ENCODE measurements around the gene FBXW8.
"Not testable (repeated sequence)": the region's sequence is repeated elsewhere in the genome, so short reads cannot be mapped to it uniquely, and the experiment has no call there.

Gene FBXW8

DNA sequence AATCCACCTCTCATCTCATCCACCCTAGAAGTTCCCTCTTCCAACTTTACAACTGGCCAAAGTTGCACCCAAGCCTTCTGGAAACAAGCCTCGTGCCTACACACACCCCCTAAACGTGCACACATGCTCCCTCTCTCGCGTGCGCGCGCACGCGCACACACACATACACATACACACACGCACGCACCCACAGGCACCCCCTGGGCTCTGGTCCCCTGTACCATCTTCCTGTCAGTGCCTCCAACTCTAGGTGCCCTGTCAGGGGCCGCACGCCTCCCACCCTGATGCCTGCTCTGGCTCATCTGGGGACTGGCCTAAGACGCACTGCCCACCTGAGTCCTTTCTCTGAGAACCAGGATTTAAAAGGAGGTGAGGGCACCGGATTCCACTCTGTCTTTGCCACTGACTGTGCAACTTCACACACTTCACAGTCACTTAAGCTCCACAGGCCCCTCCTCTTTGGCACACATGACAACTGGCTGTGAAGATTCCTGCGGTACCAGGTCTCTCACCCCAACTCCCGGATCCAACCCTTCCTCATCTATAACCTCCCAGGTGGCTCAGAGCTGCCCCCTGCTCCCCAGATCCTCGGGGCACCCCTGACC, 142.9 kb downstream of the FBXW8 start:
- Histone ChIP-seq H3K27me3 (ENCODE audit: control insufficient read depth, insufficient read depth, low read length) (no peaks in the 10 kb centered on the region), H3K36me3 (ENCODE audit: control insufficient read depth, insufficient read depth, low read length) (no peaks in the 10 kb centered on the region), H3K9me3 (ENCODE audit: control insufficient read depth, low read length) (no peaks in the 10 kb centered on the region), H3K9ac (ENCODE audit: low read length) (no peak overlapping the region), H3K4me3 (ENCODE audit: low read length) (no peak overlapping the region), H3K4me1 (ENCODE audit: control insufficient read depth, insufficient read depth, low read length) (peaks cover 3% of the 10 kb centered on the region)

DNA sequence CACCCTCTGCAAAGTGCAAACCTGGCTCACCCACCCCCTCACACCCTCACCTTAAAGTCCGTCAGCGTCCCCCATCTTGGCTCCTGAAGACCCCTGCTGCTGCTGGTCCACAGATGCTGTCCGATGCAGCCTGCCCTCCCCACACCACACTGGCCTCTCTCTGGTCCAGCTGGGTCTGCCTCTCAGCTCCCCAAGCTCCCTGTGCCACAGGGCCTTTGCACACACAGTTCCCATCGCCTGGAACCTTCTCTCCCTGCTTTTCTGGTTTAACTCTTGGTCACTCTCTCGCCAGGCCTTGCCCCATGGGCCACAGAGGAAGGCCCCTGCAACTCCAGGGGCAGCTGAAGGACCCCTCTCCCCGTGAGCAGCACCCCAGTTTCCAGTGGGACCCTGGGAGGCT, 143.5 kb downstream of the FBXW8 start:
- H3K4me3 ChIP-seq (ENCODE audit: low read length) = no peak overlapping the region
- no peak overlapping the region for H3K9ac ChIP-seq (ENCODE audit: low read length)
- no peaks in the 10 kb centered on the region for H3K36me3 ChIP-seq (ENCODE audit: control insufficient read depth, insufficient read depth, low read length)
- H3K27me3 ChIP-seq (ENCODE audit: control insufficient read depth, insufficient read depth, low read length) = no peaks in the 10 kb centered on the region
- no peaks in the 10 kb centered on the region for H3K9me3 ChIP-seq (ENCODE audit: control insufficient read depth, low read length)
- H3K4me1 ChIP-seq (ENCODE audit: control insufficient read depth, insufficient read depth, low read length) = peaks cover 9% of the 10 kb centered on the region

DNA sequence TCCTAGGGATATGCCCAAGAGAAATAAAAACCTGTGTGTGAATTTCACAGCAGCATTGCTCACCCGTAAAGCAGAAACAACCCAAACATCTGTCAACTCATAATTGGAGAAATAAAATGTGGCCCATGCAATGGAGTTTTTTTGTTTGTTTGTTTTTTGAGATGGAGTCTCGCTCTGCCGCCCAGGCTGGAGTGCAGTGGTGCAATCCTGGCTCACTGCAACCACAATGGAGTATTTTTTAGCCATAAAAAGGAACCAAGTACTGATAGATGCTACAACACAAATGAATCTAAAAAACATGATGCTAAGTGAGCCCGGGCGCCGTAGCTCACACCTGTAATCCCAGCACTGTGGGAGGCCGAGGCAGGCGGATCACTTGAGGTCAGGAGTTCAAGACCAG, 146.9 kb downstream of the FBXW8 start:
- H3K9me3 ChIP-seq (ENCODE audit: control insufficient read depth, low read length); H3K9ac ChIP-seq (ENCODE audit: low read length); H3K27me3 ChIP-seq (ENCODE audit: control insufficient read depth, insufficient read depth, low read length); H3K4me3 ChIP-seq (ENCODE audit: low read length); H3K36me3 ChIP-seq (ENCODE audit: control insufficient read depth, insufficient read depth, low read length): not testable (repeated sequence)
- peaks cover 35% of the 10 kb centered on the region for H3K4me1 ChIP-seq (ENCODE audit: control insufficient read depth, insufficient read depth, low read length)

DNA sequence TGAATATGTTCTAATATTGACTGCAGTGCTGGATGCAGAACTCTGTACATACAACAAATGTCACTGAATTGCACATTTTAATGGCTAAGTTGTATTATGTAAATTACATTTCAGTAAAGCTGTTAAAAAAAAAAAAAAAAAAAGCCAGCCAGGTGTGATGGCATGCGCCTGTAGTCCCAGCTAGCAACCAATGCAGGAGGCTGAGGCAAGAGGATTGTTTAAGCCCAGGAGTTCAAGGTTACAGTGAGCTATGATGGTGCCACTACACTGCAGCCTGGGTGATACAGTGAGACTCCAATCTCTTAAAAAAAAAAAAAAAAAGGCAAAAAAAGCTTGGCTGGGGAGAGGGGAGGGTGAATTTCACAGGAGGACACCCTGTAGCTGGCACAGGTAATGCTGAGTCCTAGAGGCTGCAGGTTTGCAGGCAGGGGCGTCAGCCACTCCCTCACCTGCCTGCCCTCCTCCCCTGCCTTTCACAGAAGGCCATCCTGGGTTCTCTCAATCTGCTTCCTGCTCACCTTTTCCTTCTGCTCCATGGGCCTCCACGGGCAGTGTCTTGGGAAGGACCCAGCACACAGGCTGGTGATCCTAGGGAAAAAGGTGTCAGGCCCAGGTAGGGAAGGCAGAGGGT, 147.8 kb downstream of the FBXW8 start:
- H3K9ac ChIP-seq (ENCODE audit: low read length) = no peak overlapping the region
- no peaks in the 10 kb centered on the region for H3K27me3 ChIP-seq (ENCODE audit: control insufficient read depth, insufficient read depth, low read length)
- H3K36me3 ChIP-seq (ENCODE audit: control insufficient read depth, insufficient read depth, low read length) = no peaks in the 10 kb centered on the region
- H3K4me3 ChIP-seq (ENCODE audit: low read length) = no peak overlapping the region
- H3K4me1 ChIP-seq (ENCODE audit: control insufficient read depth, insufficient read depth, low read length) = peaks cover 42% of the 10 kb centered on the region
- H3K9me3 ChIP-seq (ENCODE audit: control insufficient read depth, low read length) = no peaks in the 10 kb centered on the region

DNA sequence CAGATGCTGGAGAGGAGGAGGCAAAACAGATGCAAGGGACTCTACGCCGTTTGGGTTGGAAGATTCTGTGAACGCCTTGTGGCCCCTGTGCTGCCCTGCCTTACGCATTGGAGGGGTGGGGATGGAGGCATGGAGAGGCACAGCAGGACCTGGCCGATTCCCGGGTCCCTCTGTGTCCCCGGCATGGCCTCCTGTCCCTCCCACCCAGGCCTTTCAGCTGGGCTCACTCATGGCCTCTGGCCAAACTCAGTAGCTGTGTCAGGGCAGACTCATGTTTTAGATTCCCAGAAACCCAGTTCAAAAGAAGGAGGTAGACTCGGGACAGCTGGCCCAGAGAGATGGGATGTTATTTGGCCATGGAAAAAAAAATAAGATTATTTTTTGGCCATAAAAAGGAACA, 148.4 kb downstream of the FBXW8 start:
- Histone ChIP-seq H3K9ac (ENCODE audit: low read length) (no peak overlapping the region), H3K9me3 (ENCODE audit: control insufficient read depth, low read length) (no peaks in the 10 kb centered on the region), H3K4me3 (ENCODE audit: low read length) (no peak overlapping the region), H3K4me1 (ENCODE audit: control insufficient read depth, insufficient read depth, low read length) (peaks cover 46% of the 10 kb centered on the region), H3K36me3 (ENCODE audit: control insufficient read depth, insufficient read depth, low read length) (no peaks in the 10 kb centered on the region), H3K27me3 (ENCODE audit: control insufficient read depth, insufficient read depth, low read length) (no peaks in the 10 kb centered on the region)

DNA sequence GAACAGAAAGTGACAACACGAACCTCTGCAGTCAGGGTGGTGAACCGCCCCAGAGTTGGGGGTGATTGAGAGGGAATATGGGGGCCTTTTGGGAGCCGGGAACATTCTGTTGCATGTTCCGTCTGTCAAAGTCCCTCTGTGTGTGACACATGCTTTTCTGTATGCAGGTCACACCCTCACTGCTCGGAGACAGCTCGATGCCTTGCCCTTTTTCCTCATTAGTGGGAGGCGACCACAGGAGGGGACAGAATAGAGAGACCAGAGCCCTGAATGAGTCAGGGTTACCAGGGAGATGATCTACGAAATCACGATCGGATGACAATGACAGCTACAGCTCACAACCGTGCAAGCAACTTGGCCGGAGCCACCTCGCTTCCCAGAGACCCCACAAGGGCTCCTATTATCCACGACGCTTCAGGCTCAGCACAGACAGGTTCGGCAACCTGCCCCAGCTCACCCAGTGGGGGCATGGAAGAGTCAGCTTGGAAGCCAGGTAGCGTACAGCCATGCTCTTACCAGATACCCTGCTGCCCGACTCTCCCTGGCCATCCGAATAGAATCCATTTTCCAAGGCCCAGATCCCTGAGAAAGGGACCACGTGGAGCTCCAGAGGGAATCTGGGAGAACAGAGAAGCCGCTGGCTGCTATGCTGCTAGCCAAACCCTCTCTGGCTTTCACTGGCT, 149.6 kb downstream of the FBXW8 start:
- no peak overlapping the region for H3K4me3 ChIP-seq (ENCODE audit: low read length)
- no peaks in the 10 kb centered on the region for H3K36me3 ChIP-seq (ENCODE audit: control insufficient read depth, insufficient read depth, low read length)
- H3K9ac ChIP-seq (ENCODE audit: low read length) = no peak overlapping the region
- no peaks in the 10 kb centered on the region for H3K27me3 ChIP-seq (ENCODE audit: control insufficient read depth, insufficient read depth, low read length)
- peaks cover 49% of the 10 kb centered on the region for H3K4me1 ChIP-seq (ENCODE audit: control insufficient read depth, insufficient read depth, low read length)
- no peaks in the 10 kb centered on the region for H3K9me3 ChIP-seq (ENCODE audit: control insufficient read depth, low read length)

DNA sequence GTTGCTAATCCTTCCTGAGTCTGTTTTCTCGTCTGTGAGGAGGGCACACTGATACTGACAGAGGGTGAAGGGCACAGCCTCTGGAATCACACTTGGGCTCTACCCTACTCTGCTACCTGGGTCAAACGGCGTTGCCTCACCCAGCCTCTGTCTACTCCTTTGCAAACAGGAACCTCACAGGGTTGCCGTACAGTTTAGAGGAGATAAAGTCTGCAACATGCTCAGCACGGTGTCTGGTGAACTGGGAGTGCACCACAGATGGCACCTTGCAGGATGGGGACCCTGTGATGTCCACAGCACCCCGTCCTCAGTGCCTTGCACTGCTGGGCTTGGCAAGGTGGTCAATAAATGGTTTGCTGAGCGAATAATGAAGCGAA, 150.2 kb downstream of the FBXW8 start:
- H3K4me1 ChIP-seq (ENCODE audit: control insufficient read depth, insufficient read depth, low read length) = peaks cover 49% of the 10 kb centered on the region
- no peaks in the 10 kb centered on the region for H3K9me3 ChIP-seq (ENCODE audit: control insufficient read depth, low read length)
- no peak overlapping the region for H3K9ac ChIP-seq (ENCODE audit: low read length)
- no peak overlapping the region for H3K4me3 ChIP-seq (ENCODE audit: low read length)
- H3K27me3 ChIP-seq (ENCODE audit: control insufficient read depth, insufficient read depth, low read length) = no peaks in the 10 kb centered on the region
- H3K36me3 ChIP-seq (ENCODE audit: control insufficient read depth, insufficient read depth, low read length) = no peaks in the 10 kb centered on the region

DNA sequence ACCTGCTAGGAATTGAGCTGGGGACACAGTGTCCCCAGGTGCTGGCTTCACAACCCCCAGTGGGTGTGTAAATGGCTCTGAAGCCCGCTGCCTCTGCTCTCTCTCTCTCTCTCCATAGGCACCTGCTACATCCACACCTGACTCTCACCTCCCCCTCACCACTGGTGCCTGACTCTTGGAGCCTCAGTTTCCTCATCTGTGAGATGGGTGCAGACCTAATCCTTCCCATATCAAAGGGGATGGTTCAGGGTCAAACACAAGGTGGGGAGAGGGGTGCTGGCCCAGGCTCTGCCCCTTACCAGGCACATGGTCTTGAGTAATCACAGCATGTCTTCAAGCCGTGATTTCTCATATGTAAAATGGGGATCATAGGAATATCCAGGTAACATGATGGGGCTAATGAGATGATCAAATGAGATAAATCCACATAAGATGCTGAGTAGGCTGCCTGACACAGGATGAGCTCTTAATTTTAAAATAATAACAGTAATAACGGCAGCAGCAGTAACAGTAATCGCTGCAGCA, 150.9 kb downstream of the FBXW8 start:
- Histone ChIP-seq H3K27me3 (ENCODE audit: control insufficient read depth, insufficient read depth, low read length) (no peaks in the 10 kb centered on the region), H3K4me3 (ENCODE audit: low read length) (no peak overlapping the region), H3K36me3 (ENCODE audit: control insufficient read depth, insufficient read depth, low read length) (no peaks in the 10 kb centered on the region), H3K9me3 (ENCODE audit: control insufficient read depth, low read length) (no peaks in the 10 kb centered on the region), H3K4me1 (ENCODE audit: control insufficient read depth, insufficient read depth, low read length) (peaks cover 49% of the 10 kb centered on the region), H3K9ac (ENCODE audit: low read length) (no peak overlapping the region)

DNA sequence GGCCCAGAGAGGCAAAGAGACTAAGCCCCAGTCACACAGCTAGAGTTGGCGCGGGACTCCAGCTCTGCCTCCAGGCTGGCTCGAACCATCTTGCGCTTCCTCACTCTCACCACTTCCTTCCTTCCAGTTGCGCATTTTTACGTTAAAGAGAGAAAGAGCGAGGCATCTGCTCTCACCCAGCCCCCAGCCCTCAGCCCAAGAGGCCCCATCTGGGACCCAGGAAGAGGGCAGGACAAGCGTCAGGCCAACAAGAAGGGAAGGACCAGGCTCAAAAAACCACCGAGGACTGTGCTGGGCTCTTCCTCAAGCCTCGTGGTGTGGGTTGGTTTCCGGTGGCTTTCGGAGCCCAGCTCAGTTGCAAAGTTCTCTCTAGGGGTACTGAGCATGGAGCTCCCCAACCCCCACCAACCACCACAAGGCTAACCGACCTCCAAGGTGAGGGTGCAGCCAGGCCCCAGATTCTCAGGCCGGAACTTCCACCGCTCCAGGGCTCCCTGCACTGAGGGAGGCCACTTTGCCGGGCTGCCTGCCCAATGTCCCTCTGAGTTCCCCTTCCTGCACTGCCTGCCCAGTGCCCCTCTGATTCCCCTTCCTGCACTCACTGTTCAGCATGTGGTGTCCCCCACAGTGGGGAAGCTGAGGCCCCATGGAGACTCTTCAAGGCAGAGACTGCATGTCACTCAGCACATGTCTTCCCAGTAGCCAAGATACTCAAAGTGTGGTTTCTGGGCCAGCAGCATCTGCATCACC, 152.6 kb downstream of the FBXW8 start:
- Histone ChIP-seq H3K27me3 (ENCODE audit: control insufficient read depth, insufficient read depth, low read length) (no peaks in the 10 kb centered on the region), H3K4me3 (ENCODE audit: low read length) (no peak overlapping the region), H3K36me3 (ENCODE audit: control insufficient read depth, insufficient read depth, low read length) (no peaks in the 10 kb centered on the region), H3K9me3 (ENCODE audit: control insufficient read depth, low read length) (no peaks in the 10 kb centered on the region), H3K4me1 (ENCODE audit: control insufficient read depth, insufficient read depth, low read length) (peaks cover 49% of the 10 kb centered on the region), H3K9ac (ENCODE audit: low read length) (no peak overlapping the region)

DNA sequence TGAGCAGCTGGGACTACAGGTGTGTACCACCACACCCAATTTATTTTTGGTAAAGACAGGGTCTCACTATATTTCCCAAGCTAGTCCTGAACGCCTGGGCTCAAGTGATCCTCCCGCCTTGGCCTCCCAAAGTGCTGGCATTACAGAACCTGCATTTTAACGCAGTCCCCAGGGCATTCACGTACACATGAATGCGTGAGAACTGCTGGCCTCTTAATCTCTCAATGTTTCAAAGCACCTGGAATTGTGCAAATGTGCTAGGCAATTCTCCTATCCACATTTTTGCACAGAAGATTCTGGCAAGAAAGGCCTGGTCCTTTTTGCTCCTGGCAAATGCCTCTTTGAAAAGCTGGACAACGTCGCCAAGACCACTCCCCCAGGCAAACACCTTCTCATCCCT, 153.3 kb downstream of the FBXW8 start:
- Histone ChIP-seq H3K4me3 (ENCODE audit: low read length) (no peak overlapping the region), H3K27me3 (ENCODE audit: control insufficient read depth, insufficient read depth, low read length) (no peaks in the 10 kb centered on the region), H3K36me3 (ENCODE audit: control insufficient read depth, insufficient read depth, low read length) (no peaks in the 10 kb centered on the region), H3K9ac (ENCODE audit: low read length) (no peak overlapping the region), H3K4me1 (ENCODE audit: control insufficient read depth, insufficient read depth, low read length) (peaks cover 43% of the 10 kb centered on the region), H3K9me3 (ENCODE audit: control insufficient read depth, low read length) (no peaks in the 10 kb centered on the region)

DNA sequence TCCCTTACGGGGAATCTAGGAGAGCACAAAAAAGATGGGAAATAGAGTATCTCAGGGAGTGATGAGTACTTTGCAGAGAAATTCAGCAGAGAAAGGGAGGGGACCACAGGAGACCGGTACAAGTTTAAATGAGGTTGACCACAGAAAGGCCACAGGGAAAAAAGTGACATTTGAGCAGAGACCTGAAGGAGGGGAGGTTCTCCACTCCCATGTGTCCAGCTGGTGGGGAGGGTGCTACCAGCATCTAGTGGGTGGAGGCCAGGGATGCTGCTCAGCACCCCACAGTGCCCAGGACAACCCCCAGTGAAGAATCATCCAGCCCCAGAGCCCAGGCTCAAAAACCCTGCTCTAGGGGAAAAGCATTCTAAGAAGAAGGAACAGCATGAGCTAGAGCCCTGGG, 153.8 kb downstream of the FBXW8 start:
- Histone ChIP-seq H3K9me3 (ENCODE audit: control insufficient read depth, low read length) (no peaks in the 10 kb centered on the region), H3K9ac (ENCODE audit: low read length) (no peak overlapping the region), H3K27me3 (ENCODE audit: control insufficient read depth, insufficient read depth, low read length) (no peaks in the 10 kb centered on the region), H3K4me1 (ENCODE audit: control insufficient read depth, insufficient read depth, low read length) (peaks cover 37% of the 10 kb centered on the region), H3K4me3 (ENCODE audit: low read length) (no peak overlapping the region), H3K36me3 (ENCODE audit: control insufficient read depth, insufficient read depth, low read length) (no peaks in the 10 kb centered on the region)

DNA sequence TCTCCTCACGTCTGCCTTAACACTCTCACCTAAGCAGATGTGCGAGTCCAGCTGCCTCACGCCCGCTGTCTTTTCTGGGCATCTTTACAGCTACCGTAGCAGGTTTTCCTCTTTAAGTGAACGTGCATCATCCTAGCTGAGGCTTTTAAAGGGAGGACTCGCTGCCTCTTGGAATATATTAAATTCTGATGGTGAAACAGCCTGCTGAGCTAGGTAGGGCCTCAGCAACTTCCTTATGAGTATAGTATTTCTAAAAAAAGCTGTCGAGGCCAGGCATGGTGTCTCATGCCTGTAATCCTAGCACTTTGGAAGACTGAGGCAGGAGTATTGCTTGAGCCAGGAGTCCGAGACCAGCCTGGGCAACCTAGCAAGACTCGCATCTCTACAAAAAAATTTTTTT, 156.3 kb downstream of the FBXW8 start:
- H3K4me3 ChIP-seq (ENCODE audit: low read length) = no peak overlapping the region
- no peak overlapping the region for H3K9ac ChIP-seq (ENCODE audit: low read length)
- H3K9me3 ChIP-seq (ENCODE audit: control insufficient read depth, low read length) = no peaks in the 10 kb centered on the region
- peaks cover 8% of the 10 kb centered on the region for H3K36me3 ChIP-seq (ENCODE audit: control insufficient read depth, insufficient read depth, low read length)
- H3K4me1 ChIP-seq (ENCODE audit: control insufficient read depth, insufficient read depth, low read length) = peaks cover 15% of the 10 kb centered on the region
- no peaks in the 10 kb centered on the region for H3K27me3 ChIP-seq (ENCODE audit: control insufficient read depth, insufficient read depth, low read length)
